Left lung (tissue), 10 donors: ENCODE measurements around the gene GPR152. TPM values are rescaled to one million over a fixed set of nuclear protein-coding genes. Genes with fewer than 3 reads are reported as not detected.

ENCODE experiments used
- ATAC-seq: fragments of 200-7000 bp; cut with Tn5 transposase; one replicate; pipeline ENCODE4 v1.9.1; 2020; ENCODE audit warnings: moderate library complexity
- DNase-seq, 4 donors: peaks; one replicate each; pipeline ENCODE4 v3.0.0-alpha.2; 2013 to 2020
- H3K27ac ChIP-seq, 2 donors: fragments of 200-600 bp; sonication (generic) in 1 of 2; one replicate each; pipeline versions ENCODE4 v1.5.0 to v1.8.0; 2020 to 2021
- H3K27me3 ChIP-seq, 2 donors: fragments of 200-600 bp; sonication (generic) in 1 of 2; one replicate each; pipeline versions ENCODE4 v1.5.0 to v1.8.0; 2020 to 2021
- H3K36me3 ChIP-seq, 2 donors: fragments of 200-600 bp; sonication (generic) in 1 of 2; one replicate each; pipeline versions ENCODE4 v1.5.0 to v1.8.0; 2020 to 2021
- H3K4me1 ChIP-seq, 2 donors: fragments of 200-600 bp; one replicate each; pipeline ENCODE4 v1.8.0; 2021
- H3K4me3 ChIP-seq, 2 donors: fragments of 200-600 bp; sonication (generic) in 1 of 2; one replicate each; pipeline versions ENCODE4 v1.5.0 to v1.8.0; 2020 to 2021; ENCODE audit warnings: mild to moderate bottlenecking in 1 of 2
- H3K9me3 ChIP-seq, 2 donors: fragments of 200-600 bp; sonication (generic) in 1 of 2; one replicate each; pipeline versions ENCODE4 v1.5.0 to v1.8.0; 2020 to 2021
- intact Hi-C, 2 donors: fragments of 100-400 bp; cut with DNase I; formaldehyde crosslinking; loops; one replicate each; pipeline versions ENCODE4 v1.11.2 to v1.14.2; 2022
- polyA plus RNA-seq, 6 donors: library from polyadenylated mRNA; unstranded; fragments of 120-200 nt; gene quantifications; one replicate each; pipeline ENCODE4 v1.2.1, GENCODE V29; 2013; ENCODE audit not compliant: insufficient read length in 6 of 6
- total RNA-seq, 2 donors: library from RNA; stranded (reverse); fragmentation: NEBNext Ultra II Directional; extraction: Animal tissue kit (Norgen Biotek cat#: 25700); gene quantifications; one replicate each; pipeline ENCODE4 v1.2.1, GENCODE V29; 2021
- TF ChIP-seq, protein P1 (sequence below), 2 donors: fragments of 200-600 bp; sonication (generic) in 1 of 2; IDR thresholded peaks; one replicate each; pipeline versions ENCODE4 v1.5.0 to v1.8.0; 2021; ENCODE audit warnings: antibody characterized with exemption in 2 of 2
- donor health status: DM: no; HTN: yes; CAD: no.
- donor health status: DM: no; HTN: no; CAD: no.

Gene GPR152
- total and polyA plus RNA-seq, 8 donors, result not detected

DNA sequence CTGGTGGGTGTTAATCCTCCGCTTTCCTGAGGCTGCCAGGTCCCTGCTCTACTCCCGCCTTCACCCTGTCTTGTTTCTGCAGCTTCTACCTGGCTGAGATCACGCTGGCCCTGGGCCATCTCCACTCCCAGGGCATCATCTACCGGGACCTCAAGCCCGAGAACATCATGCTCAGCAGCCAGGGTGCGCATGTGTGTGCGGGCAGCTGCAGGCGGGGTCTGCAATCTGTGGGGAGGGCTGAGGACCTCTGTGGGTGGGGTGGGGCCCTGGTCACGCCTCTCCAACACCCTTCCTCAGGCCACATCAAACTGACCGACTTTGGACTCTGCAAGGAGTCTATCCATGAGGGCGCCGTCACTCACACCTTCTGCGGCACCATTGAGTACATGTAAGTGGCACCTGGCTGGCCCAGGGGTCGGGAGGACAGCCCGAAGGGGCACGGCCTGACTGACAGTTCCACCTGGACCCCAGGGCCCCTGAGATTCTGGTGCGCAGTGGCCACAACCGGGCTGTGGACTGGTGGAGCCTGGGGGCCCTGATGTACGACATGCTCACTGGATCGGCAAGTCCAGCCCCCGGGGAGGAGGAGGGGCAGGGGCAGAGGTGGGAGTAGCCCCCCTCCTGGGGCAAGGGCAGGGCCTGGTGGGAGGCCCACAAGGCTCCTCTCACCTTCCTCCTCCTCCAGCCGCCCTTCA is 19.7 kb downstream of the GPR152 start:
- peaks cover 7 to 40% of the 10 kb centered on the region in 2 donors for H3K4me1 ChIP-seq
- peaks cover 0 to 79% of the 10 kb centered on the region in 2 donors for H3K36me3 ChIP-seq
- intact Hi-C loops, result no loop called here
- peak in 1 of 4 donors; percentile 76 for DNase-seq
- H3K4me3 ChIP-seq, result no peak overlapping the region
- no peak for ATAC-seq
- no peak overlapping the region for H3K27ac ChIP-seq
- H3K27me3 ChIP-seq, result no peaks in the 10 kb centered on the region
- TF ChIP-seq, protein P1, sequence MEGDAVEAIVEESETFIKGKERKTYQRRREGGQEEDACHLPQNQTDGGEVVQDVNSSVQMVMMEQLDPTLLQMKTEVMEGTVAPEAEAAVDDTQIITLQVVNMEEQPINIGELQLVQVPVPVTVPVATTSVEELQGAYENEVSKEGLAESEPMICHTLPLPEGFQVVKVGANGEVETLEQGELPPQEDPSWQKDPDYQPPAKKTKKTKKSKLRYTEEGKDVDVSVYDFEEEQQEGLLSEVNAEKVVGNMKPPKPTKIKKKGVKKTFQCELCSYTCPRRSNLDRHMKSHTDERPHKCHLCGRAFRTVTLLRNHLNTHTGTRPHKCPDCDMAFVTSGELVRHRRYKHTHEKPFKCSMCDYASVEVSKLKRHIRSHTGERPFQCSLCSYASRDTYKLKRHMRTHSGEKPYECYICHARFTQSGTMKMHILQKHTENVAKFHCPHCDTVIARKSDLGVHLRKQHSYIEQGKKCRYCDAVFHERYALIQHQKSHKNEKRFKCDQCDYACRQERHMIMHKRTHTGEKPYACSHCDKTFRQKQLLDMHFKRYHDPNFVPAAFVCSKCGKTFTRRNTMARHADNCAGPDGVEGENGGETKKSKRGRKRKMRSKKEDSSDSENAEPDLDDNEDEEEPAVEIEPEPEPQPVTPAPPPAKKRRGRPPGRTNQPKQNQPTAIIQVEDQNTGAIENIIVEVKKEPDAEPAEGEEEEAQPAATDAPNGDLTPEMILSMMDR (IDR thresholded peaks at IDR 0.05), result no peak
- H3K9me3 ChIP-seq, result no peaks in the 10 kb centered on the region

- ATAC-seq (no peak), DNase-seq (no peak)
- no peaks in the 10 kb centered on the region for H3K27me3 ChIP-seq
- H3K9me3 ChIP-seq, result no peaks in the 10 kb centered on the region
- intact Hi-C loops, result no loop called here
- TF ChIP-seq, protein P1 (IDR thresholded peaks at IDR 0.05), result no peak
- H3K27ac ChIP-seq, result no peak overlapping the region
- H3K4me3 ChIP-seq, result no peak overlapping the region
- H3K36me3 ChIP-seq, result peaks cover 0 to 71% of the 10 kb centered on the region in 2 donors
- peaks cover 12 to 37% of the 10 kb centered on the region in 2 donors for H3K4me1 ChIP-seq
Measured at GRCh38 chr11:67431346-67432249, 20.9 kb downstream of the GPR152 start.

GRCh38 chr11:67429722-67430121 is 22.8 kb downstream of the GPR152 start:
- TF ChIP-seq, protein P1 (IDR thresholded peaks at IDR 0.05), result no peak
- H3K36me3 ChIP-seq, result peaks cover 0 to 53% of the 10 kb centered on the region in 2 donors

DNA sequence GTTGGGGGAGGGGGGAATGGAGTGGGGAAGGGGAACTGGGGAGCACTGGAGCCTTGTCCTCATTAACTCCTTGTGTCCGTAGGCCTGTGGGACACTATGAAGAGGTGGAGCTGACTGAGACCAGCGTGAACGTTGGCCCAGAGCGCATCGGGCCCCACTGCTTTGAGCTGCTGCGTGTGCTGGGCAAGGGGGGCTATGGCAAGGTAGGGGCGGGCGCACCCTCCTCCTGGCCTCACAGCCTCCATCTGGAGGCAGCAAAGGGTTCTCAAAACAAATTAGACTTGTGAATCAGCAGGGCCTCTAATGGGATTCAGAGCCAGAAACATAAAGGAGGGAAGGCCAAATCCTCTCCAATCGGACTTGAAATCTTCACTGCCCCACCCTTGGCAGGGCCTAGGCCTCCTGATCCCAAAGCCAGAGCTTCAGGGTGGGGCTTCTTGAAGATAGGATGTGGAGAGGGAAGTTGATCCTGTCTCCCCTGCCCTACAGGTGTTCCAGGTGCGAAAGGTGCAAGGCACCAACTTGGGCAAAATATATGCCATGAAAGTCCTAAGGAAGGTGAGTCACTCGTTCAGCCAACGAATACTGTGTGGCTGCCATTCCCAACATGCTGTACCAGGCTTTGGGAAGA is 23.4 kb downstream of the GPR152 start:
- Histone ChIP-seq H3K4me3 (peak overlapping the region; percentile 71 to 90), H3K4me1 (peaks cover 12 to 19% of the 10 kb centered on the region in 2 donors), H3K27ac (peak overlapping the region in 1 of 2 donors; percentile 80), H3K36me3 (peaks cover 0 to 48% of the 10 kb centered on the region in 2 donors), H3K9me3 (no peaks in the 10 kb centered on the region), H3K27me3 (no peaks in the 10 kb centered on the region)
- TF ChIP-seq, protein P1 (IDR thresholded peaks at IDR 0.05), result no peak
- intact Hi-C loops, result no loop called here
- ATAC-seq, result no peak
- DNase-seq, result no peak

More at GRCh38 chr11:67429722-67430121, 22.8 kb downstream of the GPR152 start:
- intact Hi-C loops, result no loop called here
- Histone ChIP-seq H3K27ac (no peak overlapping the region), H3K4me3 (peak overlapping the region in 1 of 2 donors; percentile 71), H3K27me3 (no peaks in the 10 kb centered on the region), H3K4me1 (peaks cover 12 to 21% of the 10 kb centered on the region in 2 donors), H3K9me3 (no peaks in the 10 kb centered on the region)
- ATAC-seq (no peak), DNase-seq (no peak)
